ENCODE results near the gene IL23A. TPM values are rescaled to one million over a fixed set of nuclear protein-coding genes. Genes with fewer than 3 reads are reported as not detected.

Gene IL23A
- total and polyA plus RNA-seq, 2 experiments from 2014 or later = 2.5 to 8.0 TPM

- H3K27me3 Mint-ChIP-seq (ENCODE audit: insufficient read depth, low read depth, poor library complexity) = no peaks in the 10 kb centered on the region
- no peak overlapping the region for H3K27ac ChIP-seq (ENCODE audit: low read depth)
- ATAC-seq = no peak
Observed at GRCh38 chr12:56307221-56307965, 31.3 kb upstream of the IL23A start.

More at GRCh38 chr12:56307221-56307965, 31.3 kb upstream of the IL23A start:
- no peaks in the 10 kb centered on the region for H3K9me2 ChIP-seq (ENCODE audit: insufficient read depth)
- no peaks in the 10 kb centered on the region for H3K79me2 ChIP-seq (replicated peaks; ENCODE audit: insufficient read depth)
- H3K9me3 Mint-ChIP-seq = no peaks in the 10 kb centered on the region
- H3K4me3 Mint-ChIP-seq = no peak overlapping the region
- no peaks in the 10 kb centered on the region for H3K27me3 ChIP-seq (ENCODE audit: insufficient read depth)
- H3F3A ChIP-seq (replicated peaks; ENCODE audit: low read depth) = peaks cover 24% of the 10 kb centered on the region
- H3K4me3 ChIP-seq = no peak overlapping the region
- DNase-seq (ENCODE audit: low spot score) = no peak
- peaks cover 67% of the 10 kb centered on the region for H3K36me3 Mint-ChIP-seq (ENCODE audit: low read depth)
- no peak for TF ChIP-seq EZH2phosphoT487 (IDR thresholded peaks at IDR 0.05; ENCODE audit: unreplicated experiment)
- no peak for TF ChIP-seq ZNF331 (CRISPR knock-in tag; IDR thresholded peaks at IDR 0.05; ENCODE audit: low read depth)
- no peak for TF ChIP-seq ZNF462 (CRISPR knock-in tag; IDR thresholded peaks at IDR 0.05)
- no peak for TF ChIP-seq CREB1 (CRISPR knock-in tag; IDR thresholded peaks at IDR 0.05; ENCODE audit: low read depth)
- TF ChIP-seq, protein P1, sequence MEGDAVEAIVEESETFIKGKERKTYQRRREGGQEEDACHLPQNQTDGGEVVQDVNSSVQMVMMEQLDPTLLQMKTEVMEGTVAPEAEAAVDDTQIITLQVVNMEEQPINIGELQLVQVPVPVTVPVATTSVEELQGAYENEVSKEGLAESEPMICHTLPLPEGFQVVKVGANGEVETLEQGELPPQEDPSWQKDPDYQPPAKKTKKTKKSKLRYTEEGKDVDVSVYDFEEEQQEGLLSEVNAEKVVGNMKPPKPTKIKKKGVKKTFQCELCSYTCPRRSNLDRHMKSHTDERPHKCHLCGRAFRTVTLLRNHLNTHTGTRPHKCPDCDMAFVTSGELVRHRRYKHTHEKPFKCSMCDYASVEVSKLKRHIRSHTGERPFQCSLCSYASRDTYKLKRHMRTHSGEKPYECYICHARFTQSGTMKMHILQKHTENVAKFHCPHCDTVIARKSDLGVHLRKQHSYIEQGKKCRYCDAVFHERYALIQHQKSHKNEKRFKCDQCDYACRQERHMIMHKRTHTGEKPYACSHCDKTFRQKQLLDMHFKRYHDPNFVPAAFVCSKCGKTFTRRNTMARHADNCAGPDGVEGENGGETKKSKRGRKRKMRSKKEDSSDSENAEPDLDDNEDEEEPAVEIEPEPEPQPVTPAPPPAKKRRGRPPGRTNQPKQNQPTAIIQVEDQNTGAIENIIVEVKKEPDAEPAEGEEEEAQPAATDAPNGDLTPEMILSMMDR (conservative IDR thresholded peaks at IDR 0.05; ENCODE audit: low read depth in 2 of 2) = no peak
- TF ChIP-seq POLR2AphosphoS5 (IDR thresholded peaks at IDR 0.05; ENCODE audit: low read depth) = no peak
- TF ChIP-seq STAT1 (IDR thresholded peaks at IDR 0.05; ENCODE audit: unreplicated experiment) = no peak
- no peak for TF ChIP-seq EZH2 (IDR thresholded peaks at IDR 0.05; ENCODE audit: low read depth, unreplicated experiment)
- TF ChIP-seq, protein P2, sequence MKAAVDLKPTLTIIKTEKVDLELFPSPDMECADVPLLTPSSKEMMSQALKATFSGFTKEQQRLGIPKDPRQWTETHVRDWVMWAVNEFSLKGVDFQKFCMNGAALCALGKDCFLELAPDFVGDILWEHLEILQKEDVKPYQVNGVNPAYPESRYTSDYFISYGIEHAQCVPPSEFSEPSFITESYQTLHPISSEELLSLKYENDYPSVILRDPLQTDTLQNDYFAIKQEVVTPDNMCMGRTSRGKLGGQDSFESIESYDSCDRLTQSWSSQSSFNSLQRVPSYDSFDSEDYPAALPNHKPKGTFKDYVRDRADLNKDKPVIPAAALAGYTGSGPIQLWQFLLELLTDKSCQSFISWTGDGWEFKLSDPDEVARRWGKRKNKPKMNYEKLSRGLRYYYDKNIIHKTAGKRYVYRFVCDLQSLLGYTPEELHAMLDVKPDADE (IDR thresholded peaks at IDR 0.05) = no peak
- no peak for TF ChIP-seq NANOG (IDR thresholded peaks at IDR 0.05; ENCODE audit: borderline replicate concordance)
- TF ChIP-seq ZNF114 (CRISPR knock-in tag; IDR thresholded peaks at IDR 0.05) = no peak
- TF ChIP-seq JUNB (IDR thresholded peaks at IDR 0.05; ENCODE audit: unreplicated experiment) = no peak
- TF ChIP-seq REST (IDR thresholded peaks at IDR 0.05; ENCODE audit: unreplicated experiment) = no peak
- H3K4me1 ChIP-seq (ENCODE audit: insufficient read depth) = no peaks in the 10 kb centered on the region
- H4K20me1 ChIP-seq (replicated peaks; ENCODE audit: insufficient read depth) = 0 out of 2 replicates have a peak, but pooled peaks cover 6% of the 10 kb centered on the region
- H3K36me3 ChIP-seq (ENCODE audit: insufficient read depth) = peaks cover 37% of the 10 kb centered on the region
- no peak overlapping the region for H2AFZ ChIP-seq
- no peak overlapping the region for H3K4me2 ChIP-seq
- H3K27ac Mint-ChIP-seq = no peak overlapping the region
- H3K4me1 Mint-ChIP-seq = no peaks in the 10 kb centered on the region
